ENCODE results near the gene LAMA2.

DNA sequence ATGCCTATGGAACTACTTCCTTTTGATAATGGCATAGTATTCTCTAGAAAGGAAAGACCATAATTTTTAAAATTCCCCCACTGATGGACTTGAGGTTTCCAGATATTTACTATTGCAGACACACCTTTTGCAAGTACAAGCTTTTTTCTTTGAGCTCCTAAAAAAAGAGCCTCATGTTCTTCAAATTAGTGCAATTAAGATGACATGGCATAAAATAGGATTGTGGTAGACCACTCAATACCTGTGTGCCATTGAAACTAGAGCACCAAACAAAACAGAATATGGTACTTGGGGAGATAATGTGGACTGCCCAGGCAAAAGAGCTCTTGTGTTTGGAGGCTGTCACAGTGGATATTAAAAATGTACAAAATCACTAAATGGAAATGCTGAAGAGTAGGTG lies 19.0 kb upstream of the LAMA2 start:
- no peak for TF ChIP-seq EZH2 (IDR thresholded peaks at IDR 0.05; ENCODE audit: low read length, missing control alignments)
- TF ChIP-seq, protein P1, sequence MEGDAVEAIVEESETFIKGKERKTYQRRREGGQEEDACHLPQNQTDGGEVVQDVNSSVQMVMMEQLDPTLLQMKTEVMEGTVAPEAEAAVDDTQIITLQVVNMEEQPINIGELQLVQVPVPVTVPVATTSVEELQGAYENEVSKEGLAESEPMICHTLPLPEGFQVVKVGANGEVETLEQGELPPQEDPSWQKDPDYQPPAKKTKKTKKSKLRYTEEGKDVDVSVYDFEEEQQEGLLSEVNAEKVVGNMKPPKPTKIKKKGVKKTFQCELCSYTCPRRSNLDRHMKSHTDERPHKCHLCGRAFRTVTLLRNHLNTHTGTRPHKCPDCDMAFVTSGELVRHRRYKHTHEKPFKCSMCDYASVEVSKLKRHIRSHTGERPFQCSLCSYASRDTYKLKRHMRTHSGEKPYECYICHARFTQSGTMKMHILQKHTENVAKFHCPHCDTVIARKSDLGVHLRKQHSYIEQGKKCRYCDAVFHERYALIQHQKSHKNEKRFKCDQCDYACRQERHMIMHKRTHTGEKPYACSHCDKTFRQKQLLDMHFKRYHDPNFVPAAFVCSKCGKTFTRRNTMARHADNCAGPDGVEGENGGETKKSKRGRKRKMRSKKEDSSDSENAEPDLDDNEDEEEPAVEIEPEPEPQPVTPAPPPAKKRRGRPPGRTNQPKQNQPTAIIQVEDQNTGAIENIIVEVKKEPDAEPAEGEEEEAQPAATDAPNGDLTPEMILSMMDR (conservative IDR thresholded peaks at IDR 0.05 in 1 of 2, IDR thresholded peaks at IDR 0.05 in 1 of 2; ENCODE audit: low read depth in 1 of 2, low read length in 2 of 2), result no peak

All from fibroblast of lung (primary cell).